Keratinocyte (primary cell): ENCODE measurements around the gene PRMT2. TPM values are rescaled to one million over a fixed set of nuclear protein-coding genes. Genes with fewer than 3 reads are reported as not detected.

Experiments
- DNase-seq: peaks from one replicate; pipeline ENCODE4 v3.0.0-alpha.2; 2011; ENCODE audit warnings: low read depth, missing footprints, low spot score
- FAIRE-seq: peaks from 2 replicates; lab custom pipeline; 2011; peaks lifted over from hg19 to GRCh38; lab: Jason Lieb, UNC
- H2AFZ ChIP-seq: 2 replicates; pipeline ENCODE4 v1.6.0; 2012; ENCODE audit warnings: low read length, control low read depth, inconsistent platforms; ENCODE audit not compliant: control insufficient read depth
- H3K27ac ChIP-seq: 2 replicates; pipeline ENCODE4 v1.5.1; 2011; ENCODE audit warnings: low read length; ENCODE audit not compliant: control insufficient read depth, insufficient read depth
- H3K27me3 ChIP-seq: 3 replicates; pipeline ENCODE4 v1.6.0; 2011; ENCODE audit warnings: low read length; ENCODE audit not compliant: control insufficient read depth, insufficient read depth; ENCODE audit errors: extremely low read depth
- H3K36me3 ChIP-seq, 2 experiments: 2 replicates in 1 of 2; 3 replicates in 1 of 2; pipeline ENCODE4 v1.5.1; 2011; ENCODE audit warnings: low read length in 2 of 2, mild to moderate bottlenecking in 1 of 2; ENCODE audit not compliant: control insufficient read depth in 2 of 2, insufficient read depth in 2 of 2; ENCODE audit errors: extremely low read depth in 1 of 2
- H3K4me1 ChIP-seq: 3 replicates; pipeline ENCODE4 v1.5.1; 2011; ENCODE audit warnings: low read length; ENCODE audit not compliant: control insufficient read depth, insufficient read depth; ENCODE audit errors: extremely low read depth
- H3K4me2 ChIP-seq: 3 replicates; pipeline ENCODE4 v1.6.0; 2011; ENCODE audit warnings: low read depth, low read length; ENCODE audit not compliant: control insufficient read depth, insufficient read depth; ENCODE audit errors: extremely low read depth
- H3K4me3 ChIP-seq, 3 experiments: fragments of 200-600 bp in 1 of 3; sonication (generic) in 1 of 3; 2 replicates in 2 of 3; 3 replicates in 1 of 3; pipeline ENCODE4 v1.5.1; 2011 to 2016; ENCODE audit warnings: low read length in 3 of 3, mild to moderate bottlenecking in 3 of 3, control low read depth in 2 of 3, inconsistent platforms in 1 of 3, low read depth in 1 of 3, mixed read lengths in 1 of 3, mixed run types in 1 of 3, moderate library complexity in 1 of 3; ENCODE audit not compliant: control insufficient read depth in 2 of 3, insufficient read depth in 2 of 3; ENCODE audit errors: extremely low read depth in 1 of 3
- H3K79me2 ChIP-seq: 2 replicates; pipeline ENCODE4 v1.6.0; 2012; ENCODE audit warnings: low read length; ENCODE audit not compliant: control insufficient read depth, insufficient read depth
- H3K9ac ChIP-seq: 3 replicates; pipeline ENCODE4 v1.6.0; 2011; ENCODE audit warnings: low read length; ENCODE audit not compliant: control insufficient read depth, insufficient read depth; ENCODE audit errors: extremely low read depth
- H3K9me1 ChIP-seq: 3 replicates; pipeline ENCODE4 v1.6.0; 2011; ENCODE audit warnings: low read length; ENCODE audit not compliant: control insufficient read depth, insufficient read depth; ENCODE audit errors: extremely low read depth
- H3K9me3 ChIP-seq: 2 replicates; pipeline ENCODE4 v1.5.1; 2012; ENCODE audit warnings: low read depth, low read length; ENCODE audit not compliant: control insufficient read depth
- H4K20me1 ChIP-seq: 3 replicates; pipeline ENCODE4 v1.6.0; 2011; ENCODE audit warnings: low read length; ENCODE audit not compliant: control insufficient read depth, insufficient read depth; ENCODE audit errors: extremely low read depth
- CTCF ChIP-seq, 3 experiments: IDR thresholded peaks in 1 of 3; conservative IDR thresholded peaks in 1 of 3; optimal IDR thresholded peaks in 1 of 3; 2 replicates in 2 of 3; 3 replicates in 1 of 3; pipeline versions ENCODE3 to v1.5.1; 2011; ENCODE audit warnings: low read length in 3 of 3, mild to moderate bottlenecking in 3 of 3, moderate library complexity in 2 of 3, control low read depth in 1 of 3, inconsistent platforms in 1 of 3; ENCODE audit not compliant: insufficient read depth in 2 of 3; ENCODE audit errors: extremely low read depth in 1 of 3
- EZH2 ChIP-seq: IDR thresholded peaks from one replicate; pipeline ENCODE4 v1.6.1; 2012; ENCODE audit warnings: inconsistent platforms, mild to moderate bottlenecking, low read length, moderate library complexity
- dilution Hi-C: fragments of 300-500 bp; cut with MboI; formaldehyde crosslinking; loops from one replicate; pipeline ENCODE4 v1.7.0; 2020; ENCODE audit warnings: low sequenced_read_pairs; ENCODE audit not compliant: extremely low pct_ligation_motif_present
- polyA plus RNA-seq, 5 experiments: library from polyadenylated mRNA; depleted of rRNA in 3 of 5; stranded (reverse) in 3 of 5; stranded (forward) in 1 of 5; unstranded in 1 of 5; fragments of >200 nt; gene quantifications; 1 replicate in 1 of 5; 2 replicates in 3 of 5; 3 replicates in 1 of 5; pipeline versions ENCODE4 v1.2.1 to v1.2.3, GENCODE V29; 2011 to 2012; ENCODE audit warnings: missing spikeins in 2 of 5, low read depth in 1 of 5, low replicate concordance in 1 of 5

PRMT2 gene
- polyA plus RNA-seq, 1 donor (not counting 4 experiments of a cell fraction or from before 2014, with no cell fraction given), result 97.3 TPM

GRCh38 chr21:46660505-46660904, 25.0 kb downstream of the PRMT2 start:
- peaks cover 11 to 24% of the 10 kb centered on the region in 2 experiments for H3K36me3 ChIP-seq
- no peak for TF ChIP-seq EZH2
- no peak for TF ChIP-seq CTCF (optimal IDR thresholded peaks at IDR 0.05 in 1 of 3, IDR thresholded peaks at IDR 0.05 in 1 of 3, conservative IDR thresholded peaks at IDR 0.05 in 1 of 3; ENCODE audit: extremely low read depth in 1 of 3, insufficient read depth in 2 of 3, low read length in 3 of 3)
- H3K9me3 ChIP-seq, result no peaks in the 10 kb centered on the region
- H3K4me2 ChIP-seq, result no peak overlapping the region
- DNase-seq (no peak), FAIRE-seq (no peak)
- no peaks in the 10 kb centered on the region for H3K79me2 ChIP-seq
- H3K4me1 ChIP-seq, result peaks cover 23% of the 10 kb centered on the region
- H3K9ac ChIP-seq, result no peak overlapping the region
- H4K20me1 ChIP-seq, result no peaks in the 10 kb centered on the region
- no peaks in the 10 kb centered on the region for H3K27me3 ChIP-seq
- H2AFZ ChIP-seq, result no peak overlapping the region
- no peaks in the 10 kb centered on the region for H3K9me1 ChIP-seq
- H3K27ac ChIP-seq, result no peak overlapping the region
- H3K4me3 ChIP-seq, result no peak overlapping the region
- dilution Hi-C loops, result no loop called here

GRCh38 chr21:46661211-46661625, 25.7 kb downstream of the PRMT2 start:
- peak overlapping the region; percentile 64 for H3K4me2 ChIP-seq
- peaks cover 23% of the 10 kb centered on the region for H3K4me1 ChIP-seq
- no peak overlapping the region for H3K9ac ChIP-seq
- peaks cover 11 to 26% of the 10 kb centered on the region in 2 experiments for H3K36me3 ChIP-seq
- dilution Hi-C loops, result no loop called here
- DNase-seq (no peak), FAIRE-seq (no peak)
- no peak overlapping the region for H2AFZ ChIP-seq
- H3K79me2 ChIP-seq, result no peaks in the 10 kb centered on the region
- H3K27ac ChIP-seq, result no peak overlapping the region
- TF ChIP-seq CTCF (optimal IDR thresholded peaks at IDR 0.05 in 1 of 3, IDR thresholded peaks at IDR 0.05 in 1 of 3, conservative IDR thresholded peaks at IDR 0.05 in 1 of 3; ENCODE audit: extremely low read depth in 1 of 3, insufficient read depth in 2 of 3, low read length in 3 of 3) (peak; percentile 66 to 81 (median 75)), EZH2 (no peak)
- H3K9me3 ChIP-seq, result no peaks in the 10 kb centered on the region
- peak overlapping the region in 1 of 3 experiments; percentile 20 for H3K4me3 ChIP-seq
- H3K27me3 ChIP-seq, result no peaks in the 10 kb centered on the region
- no peaks in the 10 kb centered on the region for H3K9me1 ChIP-seq
- H4K20me1 ChIP-seq, result no peaks in the 10 kb centered on the region
